Mesendoderm (in vitro differentiated cells): ENCODE data around the gene VWC2L. TPM values are rescaled to one million over a fixed set of nuclear protein-coding genes. Genes with fewer than 3 reads are reported as not detected.

Source experiments
- DNase-seq: peaks from one replicate; pipeline ENCODE4 v3.0.0; 2013
- H2AK5ac ChIP-seq: 2 replicates; pipeline ENCODE4 v1.6.1; 2013; ENCODE audit warnings: low read length, inconsistent platforms
- H2BK120ac ChIP-seq: 2 replicates; pipeline ENCODE4 v1.6.1; 2013; ENCODE audit warnings: low read depth, mild to moderate bottlenecking, low read length, moderate library complexity, mixed read lengths
- H2BK15ac ChIP-seq: replicated peaks from 2 replicates; pipeline ENCODE4 v1.6.1; 2013; ENCODE audit warnings: low read depth, mild to moderate bottlenecking, moderate library complexity
- H2BK5ac ChIP-seq: 2 replicates; pipeline ENCODE4 v1.6.1; 2013; ENCODE audit warnings: low read length, inconsistent platforms
- H3K18ac ChIP-seq: 2 replicates; pipeline ENCODE4 v1.6.1; 2013; ENCODE audit warnings: mild to moderate bottlenecking, low read length, mixed read lengths
- H3K23ac ChIP-seq: one replicate; pipeline ENCODE4 v1.6.1; 2013; ENCODE audit warnings: low read length
- H3K27ac ChIP-seq: 2 replicates; pipeline ENCODE4 v1.5.1; 2013; ENCODE audit warnings: low read depth, mild to moderate bottlenecking, inconsistent platforms, low read length, moderate library complexity
- H3K27me3 ChIP-seq: 2 replicates; pipeline ENCODE4 v1.6.1; 2013; ENCODE audit warnings: low read length, control low read depth, mild to moderate bottlenecking, inconsistent platforms; ENCODE audit not compliant: insufficient read depth, poor library complexity
- H3K36me3 ChIP-seq: 2 replicates; pipeline ENCODE4 v1.6.1; 2013; ENCODE audit warnings: low read length, inconsistent platforms; ENCODE audit not compliant: control insufficient read depth, insufficient read depth
- H3K4ac ChIP-seq: one replicate; pipeline ENCODE4 v1.6.1; 2013; ENCODE audit warnings: low read depth, mild to moderate bottlenecking, low read length, moderate library complexity
- H3K4me1 ChIP-seq: 2 replicates; pipeline ENCODE4 v1.6.1; 2013; ENCODE audit warnings: low read depth, low read length, inconsistent platforms; ENCODE audit not compliant: control insufficient read depth
- H3K4me2 ChIP-seq: 2 replicates; pipeline ENCODE4 v1.6.1; 2013; ENCODE audit warnings: low read length
- H3K4me3 ChIP-seq: 2 replicates; pipeline ENCODE4 v1.5.1; 2013; ENCODE audit warnings: mild to moderate bottlenecking, low read length
- H3K56ac ChIP-seq: one replicate; pipeline ENCODE4 v1.6.1; 2013; ENCODE audit warnings: low read length
- H3K79me1 ChIP-seq: 2 replicates; pipeline ENCODE4 v1.6.1; 2013; ENCODE audit warnings: low read length, inconsistent platforms
- H3K79me2 ChIP-seq: 2 replicates; pipeline ENCODE4 v1.6.1; 2013; ENCODE audit warnings: mild to moderate bottlenecking, low read length; ENCODE audit not compliant: control insufficient read depth, insufficient read depth
- H3K9ac ChIP-seq: 2 replicates; pipeline ENCODE4 v1.6.1; 2013; ENCODE audit warnings: low read length, inconsistent platforms
- H4K5ac ChIP-seq: one replicate; pipeline ENCODE4 v1.6.1; 2013; ENCODE audit warnings: low read length
- H4K8ac ChIP-seq: one replicate; pipeline ENCODE4 v1.6.1; 2013; ENCODE audit warnings: low read depth, mild to moderate bottlenecking, control low read depth, low read length, moderate library complexity
- WGBS: extraction: QIAGEN DNeasy Blood & Tissue Kit; methylation state at CpG from one replicate; pipeline ENCODE4 v1.1.7; 2013; ENCODE audit warnings: low lambda C conversion rate, missing lambda C conversion rate; ENCODE audit not compliant: insufficient coverage; ENCODE audit errors: extremely low coverage; 5-methylcytosine and 5-hydroxymethylcytosine counted together
- polyA plus RNA-seq, 2 experiments: library from polyadenylated mRNA; stranded (reverse); fragments of 200-250 nt; gene quantifications; one replicate each; pipeline ENCODE4 v1.2.3, GENCODE V29; 2013

VWC2L gene
- polyA plus RNA-seq (2013, experiment 1 of 2): not detected
- not detected for polyA plus RNA-seq (2013, experiment 2 of 2)

- no peak within 1 kb of the TSS for H3K9ac ChIP-seq
- H3K56ac ChIP-seq: no peak within 1 kb of the TSS
These were observed at the start of gene VWC2L for GRCh38 chr2:214410918-214411554. TSS of gene VWC2L (plus strand) at chr2:214411054. CDS start at chr2:214414194, 3,140 bp downstream.

GRCh38 chr2:214361116-214361515 is 49.7 kb upstream of the VWC2L start:
- H3K4me3 ChIP-seq: no peak overlapping the region

More at GRCh38 chr2:214410918-214411554, at the start of gene VWC2L:
- Histone ChIP-seq H2AK5ac (no peak within 1 kb of the TSS), H3K79me2 (no peaks in the 10 kb centered on the region), H3K4me2 (no peak within 1 kb of the TSS), H3K36me3 (no peaks in the 10 kb centered on the region), H3K4me1 (no peaks in the 10 kb centered on the region), H2BK5ac (no peak within 1 kb of the TSS), H2BK120ac (no peak within 1 kb of the TSS), H4K8ac (no peak within 1 kb of the TSS), H3K27me3 (no peaks in the 10 kb centered on the region), H3K27ac (peak within 1 kb of the TSS; percentile 28), H3K4ac (no peak within 1 kb of the TSS), H3K18ac (no peak within 1 kb of the TSS), H4K5ac (no peak within 1 kb of the TSS), H2BK15ac (no peak within 1 kb of the TSS), H3K79me1 (no peaks in the 10 kb centered on the region), H3K23ac (no peak within 1 kb of the TSS), H3K4me3 (no peak within 1 kb of the TSS)
- no CpG with 5 or more reads among the region's 19 CpGs for WGBS
- peak; percentile 91 for DNase-seq

GRCh38 chr2:214365549-214365948 is 45.3 kb upstream of the VWC2L start:
- Histone ChIP-seq H3K23ac (no peak overlapping the region), H3K4me3 (no peak overlapping the region), H2AK5ac (no peak overlapping the region), H2BK15ac (no peak overlapping the region), H3K27me3 (no peaks in the 10 kb centered on the region), H4K5ac (no peak overlapping the region), H3K56ac (no peak overlapping the region), H3K4ac (no peak overlapping the region), H3K4me2 (no peak overlapping the region), H3K27ac (no peak overlapping the region), H2BK5ac (no peak overlapping the region), H3K79me1 (no peaks in the 10 kb centered on the region), H4K8ac (no peak overlapping the region), H3K18ac (no peak overlapping the region), H3K9ac (no peak overlapping the region), H3K4me1 (no peaks in the 10 kb centered on the region), H3K36me3 (no peaks in the 10 kb centered on the region), H2BK120ac (no peak overlapping the region), H3K79me2 (no peaks in the 10 kb centered on the region)
- WGBS: no CpG with 5 or more reads among the region's 1 CpG
- DNase-seq: no peak

More at GRCh38 chr2:214361116-214361515, 49.7 kb upstream of the VWC2L start:
- H3K4ac ChIP-seq: no peak overlapping the region
- H3K23ac ChIP-seq: no peak overlapping the region
- H4K8ac ChIP-seq: no peak overlapping the region
- H3K18ac ChIP-seq: no peak overlapping the region
- H3K36me3 ChIP-seq: no peaks in the 10 kb centered on the region
- no peak overlapping the region for H2BK120ac ChIP-seq
- no peak overlapping the region for H3K4me2 ChIP-seq
- no peaks in the 10 kb centered on the region for H3K27me3 ChIP-seq
- no peaks in the 10 kb centered on the region for H3K4me1 ChIP-seq
- no peak overlapping the region for H3K9ac ChIP-seq
- WGBS: no CpG with 5 or more reads among the region's 4 CpGs
- H3K27ac ChIP-seq: no peak overlapping the region
- H2BK15ac ChIP-seq: no peak overlapping the region
- H3K79me2 ChIP-seq: no peaks in the 10 kb centered on the region
- no peaks in the 10 kb centered on the region for H3K79me1 ChIP-seq
- H2AK5ac ChIP-seq: no peak overlapping the region
- no peak overlapping the region for H4K5ac ChIP-seq
- H3K56ac ChIP-seq: no peak overlapping the region
- DNase-seq: no peak
- no peak overlapping the region for H2BK5ac ChIP-seq

GRCh38 chr2:214367171-214367570 is 43.7 kb upstream of the VWC2L start:
- Histone ChIP-seq H3K79me1 (no peaks in the 10 kb centered on the region), H3K4me3 (no peak overlapping the region), H3K4me2 (no peak overlapping the region), H3K23ac (no peak overlapping the region), H3K9ac (no peak overlapping the region), H4K5ac (no peak overlapping the region), H2BK120ac (no peak overlapping the region), H3K56ac (no peak overlapping the region), H2BK15ac (no peak overlapping the region), H3K4me1 (no peaks in the 10 kb centered on the region), H3K27ac (no peak overlapping the region), H2BK5ac (no peak overlapping the region), H3K18ac (no peak overlapping the region), H3K79me2 (no peaks in the 10 kb centered on the region), H3K27me3 (no peaks in the 10 kb centered on the region), H4K8ac (no peak overlapping the region), H3K4ac (no peak overlapping the region), H3K36me3 (no peaks in the 10 kb centered on the region), H2AK5ac (no peak overlapping the region)
- DNase-seq: no peak
- WGBS: no CpG with 5 or more reads among the region's 3 CpGs

- H2AK5ac ChIP-seq: no peak overlapping the region
- H3K27ac ChIP-seq: no peak overlapping the region
- no peaks in the 10 kb centered on the region for H3K36me3 ChIP-seq
- no peaks in the 10 kb centered on the region for H3K4me1 ChIP-seq
- no peak overlapping the region for H2BK5ac ChIP-seq
- H4K8ac ChIP-seq: no peak overlapping the region
- H3K4me3 ChIP-seq: no peak overlapping the region
- H3K79me2 ChIP-seq: no peaks in the 10 kb centered on the region
- no peak overlapping the region for H3K56ac ChIP-seq
- no peak overlapping the region for H2BK120ac ChIP-seq
- H2BK15ac ChIP-seq: no peak overlapping the region
- no peak overlapping the region for H3K23ac ChIP-seq
- H3K4me2 ChIP-seq: no peak overlapping the region
- no peak overlapping the region for H4K5ac ChIP-seq
- DNase-seq: no peak
- no peak overlapping the region for H3K9ac ChIP-seq
- H3K4ac ChIP-seq: no peak overlapping the region
- H3K18ac ChIP-seq: no peak overlapping the region
- no peaks in the 10 kb centered on the region for H3K27me3 ChIP-seq
- H3K79me1 ChIP-seq: no peaks in the 10 kb centered on the region
- no CpG with 5 or more reads among the region's 7 CpGs for WGBS
These were observed 34.1 kb upstream of the VWC2L start for GRCh38 chr2:214376618-214377285.
